Esophagus (tissue), 2 donors: ENCODE measurements around the gene ANK2. TPM values are rescaled to one million over a fixed set of nuclear protein-coding genes. Genes with fewer than 3 reads are reported as not detected.

ENCODE experiments used
- H3K27ac ChIP-seq, 2 donors: one replicate each; pipeline ENCODE4 v1.5.1; 2013; ENCODE audit warnings: low read depth in 2 of 2, mild to moderate bottlenecking in 2 of 2, inconsistent platforms in 1 of 2, low read length in 1 of 2, moderate library complexity in 1 of 2
- H3K27me3 ChIP-seq, 2 donors: one replicate each; pipeline ENCODE4 v1.6.1; 2013; ENCODE audit warnings: low read length in 2 of 2, control low read depth in 1 of 2, mild to moderate bottlenecking in 1 of 2; ENCODE audit not compliant: insufficient read depth in 2 of 2, control insufficient read depth in 1 of 2
- H3K36me3 ChIP-seq, 2 donors: one replicate each; pipeline ENCODE4 v1.6.1; 2013; ENCODE audit warnings: low read length in 1 of 2; ENCODE audit not compliant: control insufficient read depth in 2 of 2, insufficient read depth in 2 of 2
- H3K4me1 ChIP-seq, 2 donors: one replicate each; pipeline ENCODE4 v1.6.1; 2013; ENCODE audit warnings: low read length in 1 of 2; ENCODE audit not compliant: control insufficient read depth in 2 of 2, insufficient read depth in 2 of 2
- H3K4me3 ChIP-seq, 2 donors: one replicate each; pipeline ENCODE4 v1.5.1; 2013; ENCODE audit warnings: low read length in 2 of 2, mild to moderate bottlenecking in 2 of 2, low read depth in 1 of 2, moderate library complexity in 1 of 2
- H3K9me3 ChIP-seq, 2 donors: one replicate each; pipeline ENCODE4 v1.6.1; 2013; ENCODE audit warnings: mild to moderate bottlenecking in 2 of 2, low read depth in 1 of 2, low read length in 1 of 2, moderate library complexity in 1 of 2; ENCODE audit not compliant: control insufficient read depth in 2 of 2, insufficient read depth in 1 of 2
- WGBS, 2 donors: extraction: QIAGEN DNeasy Blood & Tissue Kit; methylation state at CpG; one replicate each; pipeline ENCODE4 v1.1.7; 2013; 5-methylcytosine and 5-hydroxymethylcytosine counted together
- polyA plus RNA-seq, 2 donors: library from polyadenylated mRNA; stranded (reverse); fragments of 200-250 nt; gene quantifications; one replicate each; pipeline ENCODE4 v1.2.3, GENCODE V29; 2013
- donor health status: healthy with polysubstance abuse.
- donor health status: Bipolar disorder and iron deficiency.

Gene ANK2
- polyA plus RNA-seq, 2 donors: 0.51 to 1.4 TPM

DNA sequence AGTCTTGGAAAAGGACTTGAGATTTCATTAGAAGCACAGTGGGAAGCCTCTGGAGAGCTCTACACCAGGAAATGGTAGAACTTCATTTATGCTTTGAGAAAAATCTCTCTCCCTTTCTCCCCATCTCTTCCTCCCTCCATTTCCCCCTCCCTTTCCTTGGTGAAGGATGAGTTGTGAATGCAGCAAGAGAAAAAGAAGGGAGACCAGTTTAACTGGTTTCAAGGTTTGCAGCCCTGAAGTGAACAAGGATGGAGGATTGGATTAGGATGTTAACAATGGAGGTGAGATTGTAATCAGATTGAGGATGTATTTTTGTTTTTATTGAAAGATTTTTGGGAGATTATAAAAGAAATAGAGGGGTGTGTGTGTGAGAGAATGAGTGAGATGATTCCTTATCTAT is 99.5 kb downstream of the ANK2 start:
- Histone ChIP-seq H3K36me3 (no peaks in the 10 kb centered on the region), H3K27me3 (no peaks in the 10 kb centered on the region), H3K27ac (no peak overlapping the region), H3K9me3 (no peaks in the 10 kb centered on the region), H3K4me1 (no peaks in the 10 kb centered on the region), H3K4me3 (no peak overlapping the region)

DNA sequence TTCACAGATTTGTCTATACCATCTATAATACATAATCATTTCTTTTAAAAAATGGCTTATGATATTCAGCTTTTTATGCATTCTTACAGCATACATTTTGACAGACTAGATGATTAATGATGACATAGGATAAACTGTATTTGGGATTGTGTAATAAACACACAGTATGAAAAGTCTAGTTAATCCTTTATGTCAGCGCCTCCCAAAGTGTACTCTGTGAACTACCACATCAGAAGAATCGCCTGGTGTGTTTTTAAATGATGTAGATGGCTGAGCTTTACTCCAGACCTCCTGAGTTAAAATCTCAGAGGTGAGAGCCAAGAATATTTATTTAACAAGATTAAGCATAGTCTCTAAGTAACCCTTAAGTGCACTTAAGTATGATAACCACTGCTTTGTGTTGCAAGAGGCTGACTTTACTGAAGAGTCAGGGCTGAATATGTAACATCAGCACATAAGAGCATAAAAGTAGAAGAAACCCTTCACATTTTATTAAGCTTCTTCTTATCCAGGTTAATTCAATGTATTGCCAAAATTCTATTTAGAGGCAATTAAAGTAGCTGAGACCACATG is 104.2 kb downstream of the ANK2 start:
- Histone ChIP-seq H3K27me3 (no peaks in the 10 kb centered on the region), H3K4me3 (no peak overlapping the region), H3K9me3 (no peaks in the 10 kb centered on the region), H3K36me3 (no peaks in the 10 kb centered on the region), H3K4me1 (no peaks in the 10 kb centered on the region), H3K27ac (no peak overlapping the region)
- WGBS, 2 donors: 38 to 42% methylated on average over 2 of the region's 2 CpGs

DNA sequence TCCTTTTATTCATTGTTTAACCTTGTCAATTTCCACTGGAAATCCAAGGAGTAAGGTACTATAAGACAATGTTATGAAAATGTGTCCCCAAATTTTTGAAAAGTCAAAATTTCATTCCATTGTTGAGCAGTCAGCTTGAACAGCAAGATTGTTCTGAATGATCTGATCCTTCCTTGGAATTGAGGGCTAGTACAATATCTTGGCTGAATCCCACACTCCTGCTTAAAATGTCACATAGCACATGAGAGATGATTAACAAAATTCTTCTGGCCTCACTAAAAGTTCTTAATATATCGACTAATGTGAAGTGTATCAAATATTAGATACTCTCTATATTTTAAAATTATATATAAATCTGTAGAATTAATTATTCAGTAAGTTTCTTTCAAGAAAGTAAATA is 104.8 kb downstream of the ANK2 start:
- Histone ChIP-seq H3K27ac (no peak overlapping the region), H3K27me3 (no peaks in the 10 kb centered on the region), H3K4me1 (no peaks in the 10 kb centered on the region), H3K36me3 (no peaks in the 10 kb centered on the region), H3K9me3 (no peaks in the 10 kb centered on the region), H3K4me3 (no peak overlapping the region)
- WGBS, 2 donors: 77 to 81% methylated on average over 1 of the region's 1 CpG

DNA sequence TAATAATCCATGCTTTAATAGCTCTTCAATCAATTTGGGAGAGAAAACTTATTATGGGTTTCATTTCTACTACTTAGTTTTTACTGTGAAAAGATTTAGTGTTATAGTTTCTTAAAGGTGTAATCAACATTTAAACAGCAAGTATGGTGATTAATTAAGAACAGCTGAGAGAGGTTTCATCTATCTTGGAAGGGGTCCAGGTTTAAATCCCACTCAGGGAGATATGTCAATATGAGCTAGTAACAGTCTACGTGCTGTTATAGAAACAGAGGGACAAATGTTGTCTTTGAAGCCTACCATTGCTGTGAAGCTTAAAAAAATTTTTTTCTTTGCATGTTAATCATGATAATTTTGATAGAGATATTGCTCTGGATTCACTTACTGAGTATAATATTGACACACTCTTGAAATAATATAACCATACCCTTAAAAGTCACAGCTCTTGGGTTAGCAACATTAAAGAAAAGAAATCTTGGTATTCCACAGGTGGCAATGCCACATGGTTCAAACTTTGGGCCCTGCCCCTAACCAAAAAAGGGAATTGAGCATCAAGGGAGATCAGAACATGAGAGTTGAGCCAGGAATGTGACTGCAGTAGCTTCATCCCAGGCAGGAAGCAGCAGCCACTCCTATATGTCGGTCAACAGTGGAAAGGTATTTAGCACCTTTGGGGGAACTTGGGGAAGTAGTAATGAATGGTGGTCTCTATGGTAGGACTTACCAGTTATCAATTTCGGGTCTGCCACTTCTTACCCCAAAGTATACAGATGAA is 107.8 kb downstream of the ANK2 start:
- 25 to 50% methylated on average over 3 of the region's 3 CpGs for WGBS, 2 donors
- Histone ChIP-seq H3K4me3 (no peak overlapping the region), H3K27ac (no peak overlapping the region), H3K36me3 (no peaks in the 10 kb centered on the region), H3K9me3 (no peaks in the 10 kb centered on the region), H3K4me1 (no peaks in the 10 kb centered on the region), H3K27me3 (no peaks in the 10 kb centered on the region)

DNA sequence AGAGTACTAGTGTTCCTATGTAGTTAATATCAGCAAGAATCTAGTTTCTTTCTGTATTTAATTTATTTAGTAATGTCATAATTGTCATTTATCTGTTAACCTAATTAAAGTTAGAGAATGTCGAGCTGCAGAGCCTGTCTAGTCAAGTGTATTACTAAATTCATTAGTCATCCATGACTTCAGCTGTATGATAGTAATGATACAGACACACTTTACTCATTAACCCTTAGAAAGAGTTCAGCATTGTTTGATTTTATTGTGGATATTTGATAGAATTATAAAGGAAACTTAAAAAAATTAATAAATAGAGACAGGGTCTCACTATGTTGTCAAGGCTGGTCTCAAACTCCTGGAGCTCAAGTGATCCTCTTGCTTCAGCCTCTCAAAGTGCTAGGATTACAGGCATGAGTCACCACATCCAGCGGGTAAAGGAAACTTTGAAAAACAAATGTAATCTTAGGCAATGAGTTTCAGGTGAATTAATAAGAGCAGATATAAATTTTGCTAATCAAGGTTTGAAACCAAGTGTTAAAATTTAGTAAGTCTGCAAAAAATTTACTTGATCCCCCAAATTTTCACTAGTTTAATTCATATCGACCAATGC is 110.6 kb downstream of the ANK2 start:
- Histone ChIP-seq H3K4me3 (no peak overlapping the region), H3K36me3 (no peaks in the 10 kb centered on the region), H3K4me1 (no peaks in the 10 kb centered on the region), H3K9me3 (no peaks in the 10 kb centered on the region), H3K27me3 (no peaks in the 10 kb centered on the region), H3K27ac (no peak overlapping the region)
- 61 to 72% methylated on average over 3 of the region's 3 CpGs for WGBS, 2 donors

DNA sequence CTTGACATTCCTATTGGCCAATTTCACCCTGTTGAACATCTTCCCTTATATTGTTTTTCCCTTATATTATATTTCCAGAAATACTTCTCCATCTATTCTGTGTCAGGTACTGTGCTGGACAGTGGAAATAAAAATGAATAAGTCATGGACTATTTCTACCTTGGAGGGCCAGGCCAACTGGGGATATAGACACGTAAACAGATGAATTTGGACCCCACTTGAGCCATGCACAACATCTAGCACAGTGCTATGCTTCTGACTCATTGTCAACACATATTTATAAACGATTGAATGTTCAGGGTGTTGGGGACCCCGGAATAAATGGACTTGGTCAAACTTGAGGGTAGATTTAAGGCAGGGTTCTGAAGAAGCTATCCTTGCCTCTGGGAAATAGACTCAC is 111.1 kb downstream of the ANK2 start:
- 88 to 89% methylated on average over 3 of the region's 3 CpGs for WGBS, 2 donors
- H3K27me3 ChIP-seq: no peaks in the 10 kb centered on the region
- no peak overlapping the region for H3K27ac ChIP-seq
- no peak overlapping the region for H3K4me3 ChIP-seq
- H3K9me3 ChIP-seq: no peaks in the 10 kb centered on the region
- no peaks in the 10 kb centered on the region for H3K4me1 ChIP-seq
- H3K36me3 ChIP-seq: no peaks in the 10 kb centered on the region

DNA sequence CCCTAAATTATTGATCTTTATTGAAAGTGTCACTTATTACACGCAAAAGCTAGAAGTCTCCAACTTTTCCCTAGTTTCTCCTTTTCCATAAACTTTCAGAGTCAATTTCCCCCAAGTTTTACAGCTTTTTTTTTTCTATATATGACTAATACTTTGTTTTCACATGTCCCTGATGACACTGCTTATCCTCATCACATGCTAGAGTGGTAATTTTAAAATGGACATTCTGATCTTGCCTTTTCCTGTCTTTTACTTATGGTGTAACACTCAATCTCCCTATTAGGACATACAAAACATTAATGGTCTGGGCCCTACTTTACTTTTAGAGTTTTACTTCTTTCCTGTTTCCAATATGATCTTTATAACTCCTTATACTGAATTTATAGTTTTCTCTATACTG is 112.6 kb downstream of the ANK2 start:
- Histone ChIP-seq H3K4me3 (no peak overlapping the region), H3K27me3 (no peaks in the 10 kb centered on the region), H3K4me1 (no peaks in the 10 kb centered on the region), H3K9me3 (no peaks in the 10 kb centered on the region), H3K27ac (no peak overlapping the region), H3K36me3 (no peaks in the 10 kb centered on the region)
- 93 to 94% methylated on average over 1 of the region's 1 CpG for WGBS, 2 donors

DNA sequence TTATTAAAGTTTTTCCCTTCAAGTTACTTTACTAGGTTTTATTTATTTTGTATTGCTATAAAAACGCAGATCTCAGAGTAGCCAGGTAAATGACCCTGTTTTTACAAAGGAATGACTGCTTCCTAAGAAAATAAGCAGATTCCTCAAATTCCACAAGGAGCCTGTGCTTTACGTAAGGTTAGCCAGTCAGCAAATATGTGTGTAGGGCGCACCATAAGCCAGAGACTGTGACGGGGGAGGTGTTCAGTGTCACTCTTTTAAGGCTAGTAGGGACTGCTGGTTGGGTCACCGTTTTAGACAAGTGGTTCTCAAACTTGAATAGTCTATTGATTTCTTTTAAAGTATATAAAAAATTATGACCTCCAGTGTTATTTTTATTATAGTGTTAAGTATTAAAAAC is 119.9 kb downstream of the ANK2 start:
- H3K4me1 ChIP-seq: no peaks in the 10 kb centered on the region
- H3K9me3 ChIP-seq: no peaks in the 10 kb centered on the region
- 63 to 65% methylated on average over 5 of the region's 5 CpGs for WGBS, 2 donors
- H3K4me3 ChIP-seq: no peak overlapping the region
- H3K27me3 ChIP-seq: no peaks in the 10 kb centered on the region
- no peaks in the 10 kb centered on the region for H3K36me3 ChIP-seq
- H3K27ac ChIP-seq: no peak overlapping the region

DNA sequence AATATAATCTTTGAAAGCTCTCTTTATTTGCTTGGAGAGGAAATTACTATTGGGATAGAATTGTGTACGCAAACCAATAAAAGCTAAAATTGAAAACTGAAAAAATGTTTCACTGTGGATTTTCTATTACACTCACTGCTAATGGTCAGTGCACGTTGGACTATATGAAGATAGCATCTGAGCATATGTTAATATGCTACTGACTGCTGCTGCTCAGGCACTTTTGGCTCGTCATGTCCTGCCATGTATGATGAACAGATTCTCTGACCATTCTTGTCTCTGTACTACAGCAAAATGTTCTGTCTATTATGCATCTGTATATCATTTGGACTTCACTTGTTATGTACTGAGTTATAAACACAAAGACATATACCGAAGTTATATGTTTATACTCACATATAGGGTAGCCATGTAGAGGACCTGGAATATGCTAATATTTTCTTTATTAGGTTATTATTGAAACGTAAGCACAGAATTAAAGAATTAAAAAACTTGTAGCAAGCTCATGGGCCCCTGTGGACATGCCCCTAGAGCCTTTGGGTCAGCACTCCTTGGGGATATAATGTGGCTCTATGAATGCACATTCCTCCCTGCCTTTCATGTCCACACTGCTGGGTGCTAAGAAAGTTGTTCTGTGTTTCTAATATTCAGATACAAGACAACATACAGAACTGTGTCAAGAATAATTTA is 120.8 kb downstream of the ANK2 start:
- Histone ChIP-seq H3K4me1 (no peaks in the 10 kb centered on the region), H3K27ac (no peak overlapping the region), H3K9me3 (no peaks in the 10 kb centered on the region), H3K4me3 (no peak overlapping the region), H3K27me3 (no peaks in the 10 kb centered on the region), H3K36me3 (no peaks in the 10 kb centered on the region)
- 73 to 80% methylated on average over 5 of the region's 5 CpGs for WGBS, 2 donors
